Gastroesophageal sphincter (tissue), 4 donors: ENCODE results near the gene CP. TPM values are rescaled to one million over a fixed set of nuclear protein-coding genes. Genes with fewer than 3 reads are reported as not detected.

ENCODE experiments used
- ATAC-seq: fragments of 150-250 bp; one replicate; pipeline ENCODE4 v1.9.1; 2016; ENCODE audit warnings: mild to moderate bottlenecking, moderate library complexity
- H3K27ac ChIP-seq, 4 donors: fragments of 200-600 bp; sonication (generic) in 3 of 4; 1 replicate in 3 of 4; 2 replicates in 1 of 4; pipeline ENCODE4 v1.5.1; 2016 to 2019
- H3K27me3 ChIP-seq: fragments of 200-600 bp; sonication (generic); one replicate; pipeline ENCODE4 v1.5.1; 2019
- H3K36me3 ChIP-seq, 2 donors: fragments of 200-600 bp; sonication (generic); one replicate each; pipeline ENCODE4 v1.5.1; 2019; ENCODE audit warnings: control low read depth in 1 of 2
- H3K4me1 ChIP-seq, 3 donors: fragments of 200-600 bp; sonication (generic); 1 replicate in 2 of 3; 2 replicates in 1 of 3; pipeline ENCODE4 v1.5.1; 2016 to 2019; ENCODE audit warnings: control low read depth in 2 of 3
- H3K4me3 ChIP-seq, 2 donors: fragments of 200-600 bp; sonication (generic); one replicate each; pipeline ENCODE4 v1.5.1; 2019; ENCODE audit warnings: mild to moderate bottlenecking in 1 of 2, moderate library complexity in 1 of 2
- H3K9me3 ChIP-seq, 3 donors: fragments of 200-600 bp; sonication (generic); one replicate each; pipeline ENCODE4 v1.5.1; 2017 to 2019; ENCODE audit warnings: control low read depth in 2 of 3
- EP300 ChIP-seq: sonication (generic); formaldehyde crosslinking; IDR thresholded peaks from one replicate; pipeline ENCODE4 v1.6.1; 2017; ENCODE audit warnings: antibody characterized with exemption, mild to moderate bottlenecking
- POLR2A ChIP-seq, 2 donors: fragments of 450-650 bp; IDR thresholded peaks; one replicate each; pipeline ENCODE4 v1.6.1; 2017; ENCODE audit warnings: antibody characterized with exemption in 2 of 2, mild to moderate bottlenecking in 2 of 2, moderate library complexity in 1 of 2
- POLR2AphosphoS5 ChIP-seq: sonication (generic); formaldehyde crosslinking; IDR thresholded peaks from one replicate; pipeline ENCODE4 v1.6.1; 2017; ENCODE audit warnings: antibody characterized with exemption
- WGBS, 2 donors: methylation state at CpG; one replicate each; pipeline ENCODE4 v1.1.5; 2018; ENCODE audit warnings: low coverage in 1 of 2; 5-methylcytosine and 5-hydroxymethylcytosine counted together
- total RNA-seq, 4 donors: library from RNA; depleted of rRNA; stranded (reverse); fragments of >200 nt; gene quantifications; one replicate each; pipeline ENCODE4 v1.1.0, GENCODE V29; 2016
- TF ChIP-seq, protein P1 (sequence below), 4 experiments: fragments of 200-600 bp in 2 of 4; fragments of 450-650 bp in 2 of 4; sonication (generic) in 1 of 4; IDR thresholded peaks; one replicate each; pipeline ENCODE4 v1.5.1; 2017 to 2019; ENCODE audit warnings: antibody characterized with exemption in 4 of 4, mild to moderate bottlenecking in 2 of 4, moderate library complexity in 2 of 4

The CP gene
- total RNA-seq, 4 donors from 2014 or later: 2.3 to 44.8 (median 12.5) TPM

DNA sequence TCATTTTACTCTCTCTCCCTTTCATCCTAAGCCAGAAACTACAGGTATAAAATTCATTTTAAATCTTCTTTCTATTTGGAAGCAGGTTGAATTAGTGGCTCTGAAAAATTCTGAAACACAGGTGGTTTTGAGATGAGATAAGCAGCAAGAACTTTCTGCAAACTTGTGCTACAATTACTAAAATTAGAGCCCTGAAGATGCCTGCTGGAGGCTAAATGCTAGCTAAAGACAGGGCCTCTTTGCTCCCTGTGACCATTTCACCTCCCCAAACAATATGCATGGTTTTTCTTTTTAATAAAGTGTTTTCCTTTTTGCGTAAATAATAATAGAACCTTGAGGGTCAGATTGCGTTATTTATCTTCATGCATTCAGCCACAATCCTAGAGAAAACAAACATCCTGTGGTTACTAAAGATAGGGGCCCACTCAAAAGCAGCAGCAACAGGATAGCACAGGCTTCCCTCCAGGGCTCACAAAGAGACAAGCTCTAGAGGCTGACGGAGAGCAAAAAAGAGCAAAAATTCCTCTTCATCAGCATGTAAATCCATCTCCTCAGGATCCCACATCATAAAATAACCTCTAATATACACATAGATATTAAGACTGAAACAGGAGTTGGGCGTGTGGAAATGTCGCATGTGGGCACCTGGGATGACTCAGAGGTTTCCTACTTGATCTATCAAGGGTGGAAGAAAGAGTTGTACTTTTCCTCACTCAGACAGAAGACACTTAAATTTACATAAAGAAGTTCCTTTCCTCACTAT, 26.5 kb upstream of the CP start:
- Histone ChIP-seq H3K9me3 (no peaks in the 10 kb centered on the region), H3K27me3 (no peaks in the 10 kb centered on the region), H3K4me3 (no peak overlapping the region), H3K27ac (peak overlapping the region in 1 of 4 donors; percentile 8), H3K4me1 (peaks cover 4 to 35% (median 10%) of the 10 kb centered on the region in 3 donors), H3K36me3 (no peaks in the 10 kb centered on the region)
- no peak for ATAC-seq
- 85% methylated on average over 5 of the region's 5 CpGs for WGBS, 2 donors
- no peak for TF ChIP-seq EP300
- TF ChIP-seq POLR2AphosphoS5: no peak
- no peak for TF ChIP-seq POLR2A (IDR thresholded peaks at IDR 0.05)
- TF ChIP-seq, protein P1, sequence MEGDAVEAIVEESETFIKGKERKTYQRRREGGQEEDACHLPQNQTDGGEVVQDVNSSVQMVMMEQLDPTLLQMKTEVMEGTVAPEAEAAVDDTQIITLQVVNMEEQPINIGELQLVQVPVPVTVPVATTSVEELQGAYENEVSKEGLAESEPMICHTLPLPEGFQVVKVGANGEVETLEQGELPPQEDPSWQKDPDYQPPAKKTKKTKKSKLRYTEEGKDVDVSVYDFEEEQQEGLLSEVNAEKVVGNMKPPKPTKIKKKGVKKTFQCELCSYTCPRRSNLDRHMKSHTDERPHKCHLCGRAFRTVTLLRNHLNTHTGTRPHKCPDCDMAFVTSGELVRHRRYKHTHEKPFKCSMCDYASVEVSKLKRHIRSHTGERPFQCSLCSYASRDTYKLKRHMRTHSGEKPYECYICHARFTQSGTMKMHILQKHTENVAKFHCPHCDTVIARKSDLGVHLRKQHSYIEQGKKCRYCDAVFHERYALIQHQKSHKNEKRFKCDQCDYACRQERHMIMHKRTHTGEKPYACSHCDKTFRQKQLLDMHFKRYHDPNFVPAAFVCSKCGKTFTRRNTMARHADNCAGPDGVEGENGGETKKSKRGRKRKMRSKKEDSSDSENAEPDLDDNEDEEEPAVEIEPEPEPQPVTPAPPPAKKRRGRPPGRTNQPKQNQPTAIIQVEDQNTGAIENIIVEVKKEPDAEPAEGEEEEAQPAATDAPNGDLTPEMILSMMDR (IDR thresholded peaks at IDR 0.05): no peak

DNA sequence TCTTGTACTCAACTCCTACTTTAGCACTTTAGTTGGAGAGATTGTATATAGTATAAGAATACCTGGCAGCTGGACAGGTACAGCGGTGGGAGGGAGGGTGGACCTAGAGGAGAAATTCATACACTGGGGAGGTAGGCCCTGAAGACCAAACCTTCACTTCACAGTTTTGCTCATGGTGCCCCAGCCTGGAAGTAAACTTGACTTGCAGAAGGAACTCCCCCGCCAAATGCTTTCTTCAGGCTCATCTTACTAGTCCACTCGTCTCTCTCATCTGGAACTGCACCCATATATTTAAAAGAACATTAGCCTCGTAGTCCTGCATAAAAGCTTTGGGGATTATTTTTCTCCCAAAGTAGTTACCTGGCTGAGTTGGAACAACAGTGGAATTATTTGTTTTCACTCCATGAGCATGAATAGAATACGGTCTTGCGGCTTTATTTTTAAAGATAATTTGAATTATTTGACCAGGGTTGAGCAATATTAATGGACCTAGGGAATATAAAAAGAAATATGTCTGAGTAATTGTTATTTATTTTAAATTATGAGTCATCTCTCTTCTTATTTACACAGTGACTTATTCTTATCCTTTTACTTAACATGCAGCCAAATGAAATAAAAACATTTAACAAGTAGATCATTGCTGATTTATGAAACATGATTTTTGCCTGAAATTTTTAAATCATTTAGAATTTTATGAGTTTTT, 25.5 kb upstream of the CP start:
- 47 to 52% methylated on average over 6 of the region's 6 CpGs for WGBS, 2 donors
- ATAC-seq: peak; percentile 45

GRCh38 chr3:149245738-149246451, 24.3 kb upstream of the CP start:
- no peak overlapping the region for H3K4me3 ChIP-seq

More for the DNA sequence above, 25.5 kb upstream of the CP start:
- TF ChIP-seq, protein P1 (IDR thresholded peaks at IDR 0.05): no peak
- TF ChIP-seq POLR2AphosphoS5 (peak; percentile 37), EP300 (no peak)
- H3K4me1 ChIP-seq: peaks cover 4 to 35% (median 10%) of the 10 kb centered on the region in 3 donors
- no peaks in the 10 kb centered on the region for H3K36me3 ChIP-seq
- H3K9me3 ChIP-seq: no peaks in the 10 kb centered on the region
- H3K4me3 ChIP-seq: no peak overlapping the region
- peak overlapping the region in 3 of 4 donors; percentile 1 to 32 (median 8) for H3K27ac ChIP-seq
- no peaks in the 10 kb centered on the region for H3K27me3 ChIP-seq

DNA sequence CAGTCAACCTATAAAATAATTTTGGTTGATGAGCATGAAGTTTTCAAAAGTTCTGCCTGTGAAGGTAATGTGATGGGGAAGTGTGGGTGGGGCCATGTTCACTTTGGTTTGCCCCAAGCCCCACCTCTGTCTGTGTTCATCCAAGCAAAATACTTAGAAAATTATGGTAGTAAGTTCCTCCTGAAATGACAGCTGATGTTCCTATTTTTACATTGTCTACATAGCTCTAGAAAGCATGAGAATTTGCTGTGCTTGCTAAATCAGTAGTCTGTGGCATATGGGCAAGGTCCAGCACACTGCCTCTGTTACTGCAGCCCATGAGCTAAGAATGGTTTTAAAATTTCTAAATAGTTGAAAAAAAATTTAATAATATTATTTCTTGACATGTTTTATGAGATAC, 21.9 kb upstream of the CP start:
- no peaks in the 10 kb centered on the region for H3K36me3 ChIP-seq
- H3K9me3 ChIP-seq: no peaks in the 10 kb centered on the region
- peaks cover 4 to 35% (median 10%) of the 10 kb centered on the region in 3 donors for H3K4me1 ChIP-seq
- no peak overlapping the region for H3K27ac ChIP-seq
- H3K27me3 ChIP-seq: no peaks in the 10 kb centered on the region
- H3K4me3 ChIP-seq: no peak overlapping the region
- peak; percentile 29 for ATAC-seq
- TF ChIP-seq POLR2AphosphoS5: no peak
- TF ChIP-seq EP300: no peak
- TF ChIP-seq, protein P1 (IDR thresholded peaks at IDR 0.05): no peak
- TF ChIP-seq POLR2A (IDR thresholded peaks at IDR 0.05): no peak

More at GRCh38 chr3:149245738-149246451, 24.3 kb upstream of the CP start:
- peak; percentile 73 for ATAC-seq
- TF ChIP-seq EP300 (no peak), POLR2AphosphoS5 (no peak)
- TF ChIP-seq, protein P1 (IDR thresholded peaks at IDR 0.05): no peak
- no peaks in the 10 kb centered on the region for H3K27me3 ChIP-seq
- H3K9me3 ChIP-seq: no peaks in the 10 kb centered on the region
- H3K27ac ChIP-seq: peak overlapping the region in 2 of 4 donors; percentile 9 to 20
- 47 to 62% methylated on average over 3 of the region's 3 CpGs for WGBS, 2 donors
- H3K36me3 ChIP-seq: no peaks in the 10 kb centered on the region
- peaks cover 4 to 35% (median 10%) of the 10 kb centered on the region in 3 donors for H3K4me1 ChIP-seq
